NCI-H2081 treated with DMSO at 0.1 percent for 48 hours (cell line): ENCODE data around the gene KCNJ15.
"Not testable (repeated sequence)": the region's sequence is repeated elsewhere in the genome, so short reads cannot be mapped to it uniquely, and the experiment has no call there.

ENCODE experiments used
- DNase-seq: peaks from one replicate; lab custom pipeline; 2025; lab: John Stamatoyannopoulos, UW

Gene KCNJ15

DNA sequence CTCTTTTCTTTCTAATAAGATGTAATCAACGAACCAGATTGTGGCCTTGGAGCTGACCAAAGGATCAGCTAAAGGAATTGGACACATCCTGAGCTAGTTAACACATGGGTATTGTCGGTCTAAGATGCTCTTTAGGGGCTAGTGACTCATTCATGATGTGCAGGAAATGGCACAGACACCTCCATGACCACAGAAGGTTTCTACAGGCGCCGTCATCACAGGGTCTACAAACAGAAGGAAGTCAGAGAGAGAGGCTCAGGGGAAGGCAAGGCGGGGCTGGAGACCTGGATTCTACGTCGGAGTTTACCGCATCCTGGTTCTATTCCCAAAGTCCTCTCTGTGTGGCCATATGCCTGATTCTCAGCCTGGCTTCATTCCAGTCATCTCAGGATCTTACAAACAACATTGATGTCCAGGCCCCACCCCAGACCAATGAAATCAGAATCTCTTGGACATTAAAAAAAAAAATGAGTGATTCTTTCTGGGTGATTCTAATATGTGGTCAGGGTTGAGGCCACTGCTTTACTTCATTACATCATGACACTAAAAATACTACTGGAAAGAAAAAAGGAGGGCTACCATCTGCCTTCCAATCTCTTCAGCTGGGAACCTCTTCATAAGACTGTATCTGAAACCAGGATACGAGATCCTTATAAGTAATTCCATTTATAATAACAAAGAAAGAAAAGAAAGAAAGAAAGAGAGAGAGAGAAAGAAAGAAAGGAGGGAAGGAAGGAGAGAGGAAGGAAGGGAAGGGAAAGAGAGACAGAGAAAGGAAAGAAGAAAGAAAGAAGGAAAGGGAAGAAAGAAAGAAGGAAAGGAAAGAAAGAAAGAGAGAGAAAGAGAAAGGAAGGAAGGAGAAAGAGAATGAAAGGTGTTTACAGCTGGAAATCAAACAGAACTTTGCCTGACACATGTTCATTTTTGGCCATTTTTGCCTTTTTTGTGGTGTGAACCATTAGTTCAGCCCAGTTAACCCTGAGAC is 11.6 kb upstream of the KCNJ15 start:
- no peak for DNase-seq

DNA sequence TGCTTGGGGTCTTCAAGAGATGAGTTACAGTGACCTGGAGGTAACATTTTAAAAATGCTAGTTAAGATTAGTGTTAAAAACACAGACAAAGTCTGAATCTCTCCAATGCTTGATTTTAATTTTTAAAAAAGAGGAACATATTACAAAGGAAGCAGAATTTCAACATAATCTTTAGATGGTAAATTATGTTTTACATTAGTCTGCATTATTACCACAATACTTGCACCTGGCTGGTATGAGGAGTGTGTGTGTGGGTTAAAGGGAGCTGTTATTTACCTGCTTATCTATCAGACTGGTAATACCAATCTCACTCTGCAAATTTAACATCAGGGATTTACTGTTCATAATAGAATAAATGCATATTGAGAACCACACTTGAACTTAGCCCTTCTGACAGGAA is 10.3 kb upstream of the KCNJ15 start:
- DNase-seq, result no peak

DNA sequence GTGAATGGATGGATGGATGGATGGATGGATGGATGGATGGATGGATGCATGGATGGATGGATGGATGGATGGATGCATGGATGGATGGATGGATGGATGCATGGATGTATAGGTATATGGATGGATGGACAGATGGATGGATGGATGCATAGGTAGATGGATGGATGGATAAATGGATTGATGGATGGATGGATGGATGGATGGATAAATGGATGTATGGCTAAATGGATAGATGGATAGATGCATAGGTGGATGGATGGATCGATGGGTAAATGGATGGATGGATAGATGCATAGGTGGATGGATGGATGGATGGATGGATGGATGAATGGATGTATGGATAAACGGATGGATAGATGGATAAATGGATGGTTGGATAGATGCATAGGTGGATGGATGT is 9.7 kb upstream of the KCNJ15 start:
- DNase-seq, result not testable (repeated sequence)

DNA sequence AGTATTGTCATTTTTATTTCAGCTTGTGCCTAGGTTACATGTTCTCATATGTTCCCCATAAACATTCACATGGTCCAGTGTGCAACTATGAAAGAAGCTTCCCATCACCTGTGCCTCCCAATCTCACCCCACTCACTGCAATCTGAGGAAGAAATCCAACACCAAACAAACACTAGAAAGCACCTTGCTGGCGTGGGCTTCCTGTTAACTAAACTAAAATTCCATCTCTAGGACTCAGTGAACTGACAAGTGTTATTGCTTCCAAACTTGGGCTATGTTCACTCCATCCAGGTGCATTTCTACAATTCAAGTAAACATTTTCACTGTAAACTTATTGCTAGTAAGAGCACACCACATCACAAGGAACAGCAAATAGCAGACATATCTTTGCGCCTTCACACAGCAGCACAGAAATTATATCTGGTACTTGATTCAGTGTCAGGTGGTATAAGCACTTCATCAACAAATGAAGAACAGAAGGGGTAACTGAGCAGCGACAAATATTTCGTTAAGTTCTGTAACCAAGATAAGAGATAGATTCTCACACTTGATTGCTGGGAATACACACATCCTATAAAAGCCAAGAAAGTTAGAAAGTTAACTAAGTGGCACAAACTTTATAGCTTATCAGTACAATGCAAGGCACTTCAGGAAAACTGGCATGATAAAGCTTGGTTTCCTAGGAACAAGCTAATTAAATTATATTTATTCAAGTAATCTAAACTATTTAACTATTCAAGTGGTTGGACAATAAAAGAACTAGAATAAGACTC is 8.9 kb upstream of the KCNJ15 start:
- DNase-seq, result no peak

DNA sequence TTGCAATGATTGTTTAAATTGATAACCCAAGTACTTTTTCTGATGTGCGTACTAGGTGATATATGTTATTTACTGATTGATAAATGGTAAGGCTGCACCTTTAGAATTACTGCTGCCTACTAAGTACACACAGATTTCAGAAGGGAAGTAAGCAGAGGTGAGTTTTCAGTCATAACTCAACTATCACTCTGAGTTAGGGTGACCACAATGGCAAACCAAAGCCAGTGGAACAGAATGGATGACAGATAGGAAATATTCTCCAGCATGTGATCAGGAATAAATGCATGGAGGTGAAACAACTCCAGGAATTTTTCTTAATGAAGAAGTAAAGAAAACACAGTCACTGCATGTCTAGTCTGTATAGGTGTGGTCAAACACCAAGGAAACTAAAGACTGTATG is 7.5 kb upstream of the KCNJ15 start:
- DNase-seq, result no peak

DNA sequence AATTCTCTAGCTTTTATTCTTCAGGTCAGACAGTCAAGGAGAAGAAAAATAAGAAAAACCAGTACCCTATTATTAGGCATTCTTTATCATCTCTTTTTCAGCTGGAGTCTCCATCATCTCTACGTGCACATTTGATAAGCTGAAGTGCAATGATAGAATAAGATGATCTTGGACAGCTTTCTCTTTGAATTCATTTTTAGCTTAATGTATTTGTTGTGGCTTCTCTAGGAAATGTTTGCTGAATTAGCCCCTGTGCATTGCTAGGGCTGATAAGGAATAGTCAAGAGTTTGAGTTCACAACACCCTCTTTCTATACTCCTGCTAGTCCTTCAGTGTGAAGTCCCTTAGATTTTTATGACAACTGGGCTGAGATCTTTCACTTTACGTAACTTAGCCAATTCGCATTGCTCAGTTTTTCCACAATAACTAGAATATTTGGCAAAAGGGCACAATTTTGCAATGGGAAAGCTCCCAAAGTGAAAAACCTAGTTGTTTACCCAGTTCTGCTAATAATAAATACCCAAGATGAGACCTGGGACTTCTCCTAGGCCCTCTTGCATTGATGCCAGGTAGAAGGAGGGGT is 7.0 kb upstream of the KCNJ15 start:
- no peak for DNase-seq

DNA sequence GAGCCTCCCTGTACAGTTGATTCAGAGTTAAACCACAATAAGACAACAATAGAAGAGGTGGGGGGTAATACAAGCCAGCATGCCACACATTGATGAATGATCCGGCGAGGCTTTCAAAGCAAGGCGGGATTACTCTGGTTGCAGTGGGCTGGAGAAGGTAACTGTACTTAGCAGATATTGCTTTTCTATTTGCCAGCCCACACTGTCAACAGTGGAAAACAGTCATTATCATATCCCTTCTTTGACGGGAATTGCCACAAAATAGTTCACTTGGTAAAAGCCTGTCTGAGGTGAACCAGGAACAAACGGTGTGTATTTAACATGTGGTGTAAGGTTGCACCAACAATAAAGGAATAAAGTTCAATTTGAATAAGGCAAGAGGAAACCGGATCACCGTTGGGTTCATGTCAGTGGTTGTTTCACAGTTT is 5.8 kb upstream of the KCNJ15 start:
- DNase-seq, result no peak

DNA sequence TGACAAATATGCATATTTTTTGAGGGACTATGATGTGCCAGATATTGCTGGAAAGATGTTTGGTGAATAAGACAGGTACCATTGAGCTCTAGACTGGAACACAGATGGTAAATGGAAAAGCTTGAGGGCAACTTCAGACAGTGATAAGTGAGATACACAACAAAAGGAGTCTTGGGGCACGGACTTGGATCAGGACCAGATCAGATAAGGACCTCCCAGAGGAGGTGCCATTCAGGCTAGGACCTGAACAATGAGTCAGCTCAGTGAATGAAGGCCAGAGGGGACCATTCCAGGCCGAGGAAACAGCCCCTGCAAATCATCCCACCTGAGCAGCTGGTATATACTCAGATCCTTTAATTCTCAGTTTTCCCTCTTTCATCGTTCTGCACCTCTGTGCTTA is 1.8 kb upstream of the KCNJ15 start:
- no peak for DNase-seq

DNA sequence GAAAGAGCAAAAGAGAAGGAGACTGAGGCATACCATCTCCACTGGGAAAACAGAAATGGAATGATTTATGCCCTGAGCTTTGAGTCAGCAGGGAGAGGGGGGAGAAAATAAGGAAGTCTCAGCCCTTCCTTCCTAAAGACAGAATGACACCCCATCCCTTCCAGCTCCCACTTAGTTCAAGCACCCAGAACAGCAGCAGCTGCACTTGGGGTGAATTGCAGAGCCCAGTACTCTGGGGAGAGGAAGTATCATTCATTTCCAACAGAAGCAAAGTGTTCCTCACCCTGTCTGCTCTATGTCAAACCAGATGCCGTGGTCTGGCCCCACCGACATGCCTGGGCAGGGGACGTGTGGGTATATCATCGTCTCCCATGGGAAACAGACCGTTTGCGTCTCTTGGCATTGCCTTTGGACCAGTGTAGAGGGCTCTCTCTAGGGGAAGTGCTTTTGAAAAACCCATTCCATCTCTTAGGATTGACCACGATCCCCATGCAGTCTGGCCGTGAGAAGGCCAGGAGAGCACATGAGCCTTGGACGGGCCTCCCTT is 1.1 kb upstream of the KCNJ15 start:
- no peak for DNase-seq

DNA sequence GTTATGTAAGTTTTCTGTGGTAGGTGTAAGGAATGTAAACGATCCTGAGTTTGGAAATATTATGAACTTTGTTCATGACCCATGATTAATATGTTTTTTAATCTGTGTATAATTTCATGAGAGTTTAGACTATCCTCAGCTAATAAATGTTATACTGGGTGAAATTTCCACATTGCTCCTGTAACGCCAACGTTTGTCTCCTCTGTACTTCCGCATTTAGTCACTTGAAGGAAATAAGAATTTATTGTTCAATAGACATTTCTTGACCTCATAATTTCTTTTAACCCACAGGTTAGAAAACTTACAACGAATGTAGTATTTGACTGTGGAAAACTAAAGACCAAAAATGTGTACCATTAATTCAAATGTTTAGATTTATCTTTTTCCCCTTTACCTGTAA is 876 bp downstream of the KCNJ15 start:
- DNase-seq, result no peak

DNA sequence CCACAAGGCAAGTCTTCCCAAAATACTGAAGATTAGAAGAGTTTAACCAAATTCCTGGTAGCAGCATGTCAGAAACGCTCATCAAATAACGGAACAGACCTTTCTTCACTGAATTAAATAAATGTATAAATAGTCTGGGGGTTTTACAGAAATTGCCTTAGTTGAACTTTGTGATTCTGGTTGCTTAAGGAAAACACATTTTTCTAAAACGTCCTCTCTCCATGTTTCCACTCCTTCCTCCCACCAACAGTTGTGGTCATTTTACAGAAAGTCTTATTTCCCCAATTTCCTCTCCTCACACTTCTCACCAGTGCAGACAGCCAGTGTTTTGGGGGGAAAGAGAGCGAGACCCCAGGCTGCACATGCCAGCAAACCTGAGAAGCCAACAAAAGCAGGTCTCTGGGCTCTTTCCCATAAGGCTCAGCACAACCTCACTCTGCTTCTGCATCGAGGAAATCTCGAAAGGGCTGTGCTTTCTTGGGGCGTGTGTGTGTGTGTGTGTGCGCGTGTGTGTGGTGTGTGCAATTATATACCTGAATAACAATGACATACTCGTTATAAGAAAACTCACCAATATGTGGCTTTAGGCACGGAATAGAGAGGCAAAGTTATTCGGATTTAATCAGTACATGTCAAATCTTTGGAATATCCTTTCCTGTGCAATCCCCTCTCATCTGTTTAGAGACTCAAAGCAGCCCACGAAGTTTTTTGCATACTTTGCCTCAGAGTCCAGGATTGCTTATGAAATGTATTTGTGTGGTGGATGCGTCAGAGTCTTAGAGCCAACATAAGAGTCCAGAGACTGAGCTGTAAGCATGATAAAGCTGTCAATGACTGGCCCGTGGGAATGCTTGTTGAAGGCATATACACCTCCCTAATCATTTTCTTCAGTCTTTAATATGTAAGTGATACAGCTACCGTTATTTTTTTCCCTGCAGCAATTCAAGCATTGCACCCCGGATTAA is 2.0 kb downstream of the KCNJ15 start:
- DNase-seq, result no peak

DNA sequence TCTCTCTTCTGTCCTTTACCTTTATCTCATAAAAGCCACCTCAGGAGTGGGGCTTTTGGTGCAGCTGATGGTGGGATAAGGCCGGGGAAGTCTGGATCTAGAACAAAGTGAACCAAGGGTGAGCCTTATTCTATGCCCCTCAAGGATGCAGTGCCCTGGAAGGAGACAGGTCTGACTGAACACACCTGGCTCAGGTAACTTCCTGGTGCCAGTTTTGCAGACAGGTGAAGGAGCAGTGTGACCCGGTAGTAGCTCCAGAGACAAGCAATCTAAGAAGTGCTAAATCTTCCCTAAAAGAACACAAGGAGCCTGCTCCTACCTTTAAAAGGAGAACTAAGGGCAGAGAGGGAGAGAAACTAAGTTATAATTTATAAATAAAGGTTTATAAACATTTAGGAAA is 2.9 kb downstream of the KCNJ15 start:
- DNase-seq, result no peak

DNA sequence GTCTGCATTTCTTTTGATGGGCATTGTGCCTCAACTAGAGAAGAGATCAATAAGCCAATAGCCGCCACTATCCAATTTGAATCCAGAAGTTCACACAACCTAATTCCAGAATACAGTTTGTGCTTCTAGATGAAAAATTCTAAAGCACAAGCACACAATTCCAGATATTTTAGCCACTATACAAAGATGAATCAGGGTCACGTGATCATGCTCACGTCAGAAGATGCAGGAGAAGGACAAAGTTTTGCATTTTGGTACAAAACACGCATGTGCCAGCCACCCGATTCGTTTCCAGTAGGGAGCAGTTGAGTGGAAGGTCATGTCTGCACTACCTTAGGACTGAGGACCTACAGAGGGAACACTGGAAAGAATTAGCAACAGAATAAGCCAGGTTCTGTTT is 3.6 kb downstream of the KCNJ15 start:
- no peak for DNase-seq

DNA sequence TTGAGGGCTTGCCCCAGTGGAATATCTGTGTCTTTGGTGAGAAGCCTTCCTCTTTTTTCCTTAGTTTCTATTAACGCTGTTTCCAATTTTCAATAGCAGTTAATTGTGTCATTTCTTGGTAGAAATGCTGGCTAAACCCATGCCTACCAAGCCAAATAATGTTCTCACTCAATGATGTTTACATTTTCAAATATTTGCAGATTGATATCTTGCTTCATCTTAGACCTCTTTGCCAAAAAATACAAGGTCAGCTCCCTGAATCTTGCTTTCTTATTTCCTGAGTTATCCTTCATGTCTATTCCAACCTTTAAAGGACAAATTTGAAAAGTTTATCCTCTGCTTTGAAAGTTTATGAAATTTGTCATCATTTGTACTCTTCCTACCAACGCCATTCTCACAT is 5.1 kb downstream of the KCNJ15 start:
- DNase-seq, result no peak

DNA sequence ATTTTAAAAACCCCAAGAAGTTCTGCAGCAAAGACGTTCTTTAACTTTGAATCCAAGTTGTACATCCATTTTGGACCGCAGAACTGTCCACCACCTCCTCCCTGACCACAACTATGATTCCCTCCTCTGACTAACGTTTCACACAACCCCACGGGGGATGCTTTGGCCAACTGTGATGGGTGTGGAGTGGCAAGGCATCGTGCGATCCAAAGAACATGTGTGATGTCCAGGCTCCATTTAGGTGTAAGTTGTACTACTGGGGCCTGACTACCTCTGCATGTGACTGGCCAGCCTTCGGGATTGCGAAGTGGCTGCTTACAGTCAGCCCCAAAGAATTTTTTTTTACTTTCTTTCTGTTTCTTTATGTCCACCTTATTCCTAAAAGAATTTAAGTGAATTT is 6.7 kb downstream of the KCNJ15 start:
- no peak for DNase-seq

DNA sequence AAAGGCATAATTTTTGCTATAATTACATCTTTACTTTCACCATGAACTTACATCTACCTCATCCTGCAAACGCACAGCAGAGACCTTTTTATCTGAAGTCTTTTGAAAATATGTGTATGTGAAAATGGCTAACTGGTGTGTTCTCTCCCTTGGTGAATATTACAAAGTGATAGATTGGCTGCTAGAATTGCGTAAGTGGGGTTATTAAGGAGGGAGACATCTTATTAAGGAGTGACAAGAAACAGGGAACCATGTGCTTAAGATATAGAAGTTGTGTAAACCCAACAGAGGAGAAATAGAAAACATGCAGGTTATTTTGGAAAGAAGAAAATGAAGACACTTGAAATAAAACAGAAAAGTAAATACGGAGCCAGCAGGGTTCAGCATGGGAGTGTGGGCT is 7.8 kb downstream of the KCNJ15 start:
- no peak for DNase-seq

DNA sequence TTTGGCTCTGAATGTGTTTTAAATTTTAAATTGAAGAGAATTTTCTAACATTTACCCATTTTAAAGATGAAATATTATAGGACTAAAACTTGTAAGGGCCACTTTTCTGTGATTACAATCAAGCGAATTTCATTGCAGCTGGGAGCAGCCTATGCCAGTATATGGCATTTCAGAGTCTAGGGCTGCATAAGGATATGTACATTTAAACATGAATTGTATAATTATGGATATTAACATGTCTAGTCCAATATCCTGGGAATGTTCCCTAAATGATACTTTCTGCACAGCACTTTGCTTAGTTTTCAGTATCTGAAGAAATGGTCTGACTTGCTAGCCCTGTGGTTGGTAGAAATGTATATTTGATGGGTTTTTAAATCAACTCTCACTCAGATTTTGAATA is 8.4 kb downstream of the KCNJ15 start:
- DNase-seq, result no peak

DNA sequence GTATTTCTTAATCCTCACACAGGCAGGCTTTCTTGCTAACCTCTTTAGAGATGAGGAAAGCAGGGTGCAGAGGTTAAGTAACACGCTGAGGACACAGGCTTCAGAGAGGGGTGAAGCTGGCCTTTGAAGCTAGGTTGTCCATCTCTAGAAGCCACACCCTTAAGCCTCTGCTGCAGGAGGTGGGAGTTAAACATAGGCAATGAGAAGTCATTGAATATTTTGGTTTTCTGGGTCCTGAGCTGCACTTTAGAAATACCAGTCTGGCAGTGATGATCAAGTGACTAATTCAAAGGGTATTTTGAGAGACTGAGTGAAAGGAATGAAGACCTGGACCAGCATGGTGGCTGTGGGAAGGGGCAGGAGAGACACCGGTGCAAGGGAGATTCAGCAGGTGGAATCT is 9.9 kb downstream of the KCNJ15 start:
- DNase-seq, result no peak

DNA sequence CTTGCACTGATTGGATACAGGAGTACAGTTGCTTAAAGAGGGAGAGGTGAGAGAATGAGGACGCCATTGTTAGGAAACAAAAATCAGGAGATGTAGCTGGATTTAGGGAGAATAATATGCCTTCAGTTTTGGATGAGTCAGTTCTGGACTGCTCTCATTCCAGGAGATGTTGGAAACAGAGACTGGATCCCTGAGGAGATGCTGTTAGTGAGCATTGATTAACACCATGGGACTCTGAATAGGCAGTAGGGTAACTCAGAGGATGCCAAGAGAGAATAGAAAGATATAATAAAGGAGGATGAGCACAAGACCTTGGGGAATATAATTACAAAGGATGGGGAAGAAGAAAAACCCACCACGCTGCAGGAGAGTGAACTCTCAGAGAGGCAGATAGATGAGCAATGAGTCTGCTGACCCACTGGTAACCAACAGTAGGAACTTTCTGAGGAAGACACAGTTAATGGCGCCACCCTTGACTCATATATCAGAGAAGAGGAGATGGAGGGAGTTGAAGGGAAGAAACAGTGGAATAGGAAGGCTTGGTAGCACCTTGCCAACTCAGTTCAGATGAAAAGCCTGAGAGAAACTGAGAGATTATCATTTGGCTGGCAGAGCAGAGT is 10.5 kb downstream of the KCNJ15 start:
- no peak for DNase-seq

DNA sequence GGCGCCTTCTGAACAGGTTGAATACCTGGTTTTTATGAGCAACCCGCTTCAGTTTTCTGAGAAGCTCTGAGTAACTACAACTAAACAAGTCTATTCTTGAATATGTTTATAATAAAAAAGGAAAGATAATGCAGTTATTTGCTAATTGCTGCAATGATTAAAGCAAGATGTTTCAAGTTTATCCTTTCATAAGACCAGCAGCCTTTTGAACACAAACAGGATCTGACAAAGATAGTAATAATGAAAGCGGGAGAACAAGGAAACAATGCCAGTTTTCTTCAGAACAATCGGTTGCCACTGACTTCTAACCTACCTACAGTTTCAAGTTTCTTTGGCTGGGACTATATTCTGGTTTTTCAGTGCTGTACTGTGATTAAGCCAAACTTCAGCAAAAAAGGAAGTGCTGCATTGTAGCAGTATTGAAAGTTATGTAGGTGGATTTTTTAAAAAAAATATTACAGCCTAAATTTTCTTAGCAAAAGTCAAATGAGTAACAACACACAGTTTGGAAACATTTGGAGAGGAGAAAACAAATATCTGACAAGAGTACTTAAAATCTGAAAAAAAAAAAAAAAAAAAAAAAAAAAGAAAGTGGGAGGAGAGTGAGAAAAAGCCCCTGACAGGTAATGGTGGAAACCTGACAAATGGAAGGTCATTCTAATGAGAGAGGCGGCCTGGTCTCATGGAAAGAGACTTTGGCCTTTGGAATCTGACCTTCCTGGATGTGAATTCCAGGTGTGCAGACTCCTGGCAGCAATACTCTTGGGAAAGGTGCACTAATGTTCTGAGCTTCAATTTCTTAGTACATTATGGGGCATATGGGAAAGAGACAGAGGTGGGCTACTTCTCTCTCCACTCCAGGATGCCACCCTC is 11.4 kb downstream of the KCNJ15 start:
- DNase-seq, result no peak
